Mesothelial cell of epicardium (in vitro differentiated cells): Measurements from ENCODE around the gene NOL7. TPM values are rescaled to one million over a fixed set of nuclear protein-coding genes. Genes with fewer than 3 reads are reported as not detected.

Experiments used
- DNase-seq, 2 experiments: peaks; one replicate each; pipeline ENCODE4 v3.0.0; 2021; ENCODE audit warnings: low spot score in 2 of 2; ENCODE audit not compliant: unreplicated experiment in 2 of 2
- H3K27ac Mint-ChIP-seq: 2 replicates; pipeline ENCODE4 v1.8.0; 2021; ENCODE audit warnings: mixed read lengths
- H3K27me3 Mint-ChIP-seq: 2 replicates; pipeline ENCODE4 v1.8.0; 2021; ENCODE audit warnings: low read depth, mixed read lengths
- H3K36me3 Mint-ChIP-seq: 2 replicates; pipeline ENCODE4 v1.8.0; 2021; ENCODE audit warnings: mixed read lengths
- H3K4me1 Mint-ChIP-seq: 2 replicates; pipeline ENCODE4 v1.8.0; 2021; ENCODE audit warnings: mixed read lengths
- H3K4me3 Mint-ChIP-seq: 2 replicates; pipeline ENCODE4 v1.8.0; 2021; ENCODE audit warnings: mild to moderate bottlenecking, moderate library complexity, mixed read lengths
- H3K9me3 Mint-ChIP-seq: 2 replicates; pipeline ENCODE4 v1.8.0; 2021; ENCODE audit warnings: mixed read lengths
- CTCF ChIP-seq: fragments of 200-600 bp; sonication (generic); IDR thresholded peaks from one replicate; pipeline ENCODE4 v1.5.0; 2021; ENCODE audit warnings: antibody characterized with exemption; ENCODE audit not compliant: unreplicated experiment
- total RNA-seq: library from RNA; stranded (reverse); gene quantifications from 3 replicates; pipeline ENCODE4 v1.2.1, GENCODE V29; 2021

The NOL7 gene
- total RNA-seq, 1 donor from 2014 or later: 40.8 TPM

- no peak for TF ChIP-seq CTCF
- Mint-ChIP-seq H3K27me3 (no peaks in the 10 kb centered on the region), H3K4me3 (no peak overlapping the region), H3K27ac (no peak overlapping the region), H3K4me1 (no peaks in the 10 kb centered on the region), H3K9me3 (no peaks in the 10 kb centered on the region), H3K36me3 (peaks cover 51% of the 10 kb centered on the region)
- no peak for DNase-seq
Measured at GRCh38 chr6:13597073-13597472, 18.1 kb upstream of the NOL7 start.

GRCh38 chr6:13600036-13600435 is 15.1 kb upstream of the NOL7 start:
- no peak for TF ChIP-seq CTCF
- H3K36me3 Mint-ChIP-seq: peaks cover 61% of the 10 kb centered on the region
- no peak overlapping the region for H3K4me3 Mint-ChIP-seq
- H3K27ac Mint-ChIP-seq: no peak overlapping the region
- no peaks in the 10 kb centered on the region for H3K4me1 Mint-ChIP-seq
- DNase-seq: no peak
- H3K9me3 Mint-ChIP-seq: no peaks in the 10 kb centered on the region
- no peaks in the 10 kb centered on the region for H3K27me3 Mint-ChIP-seq

- no peaks in the 10 kb centered on the region for H3K27me3 Mint-ChIP-seq
- no peaks in the 10 kb centered on the region for H3K9me3 Mint-ChIP-seq
- no peak overlapping the region for H3K4me3 Mint-ChIP-seq
- H3K36me3 Mint-ChIP-seq: peaks cover 52% of the 10 kb centered on the region
- no peak overlapping the region for H3K27ac Mint-ChIP-seq
- no peak for DNase-seq
- no peaks in the 10 kb centered on the region for H3K4me1 Mint-ChIP-seq
- no peak for TF ChIP-seq CTCF
Measured at GRCh38 chr6:13604135-13604534, 11.0 kb upstream of the NOL7 start.

- no peaks in the 10 kb centered on the region for H3K9me3 Mint-ChIP-seq
- DNase-seq: no peak
- H3K4me3 Mint-ChIP-seq: no peak overlapping the region
- no peaks in the 10 kb centered on the region for H3K4me1 Mint-ChIP-seq
- no peak for TF ChIP-seq CTCF
- peaks cover 46% of the 10 kb centered on the region for H3K36me3 Mint-ChIP-seq
- H3K27me3 Mint-ChIP-seq: no peaks in the 10 kb centered on the region
- no peak overlapping the region for H3K27ac Mint-ChIP-seq
Measured at GRCh38 chr6:13604546-13605416, 10.4 kb upstream of the NOL7 start.

- Mint-ChIP-seq H3K4me3 (no peak overlapping the region), H3K4me1 (no peaks in the 10 kb centered on the region), H3K27me3 (no peaks in the 10 kb centered on the region), H3K27ac (no peak overlapping the region), H3K36me3 (peaks cover 41% of the 10 kb centered on the region), H3K9me3 (no peaks in the 10 kb centered on the region)
- no peak for DNase-seq
- no peak for TF ChIP-seq CTCF
Measured at GRCh38 chr6:13605634-13606033, 9.5 kb upstream of the NOL7 start.
